Posterior vena cava (tissue), 2 donors: ENCODE results near the gene ZNF526. TPM values are rescaled to one million over a fixed set of nuclear protein-coding genes. Genes with fewer than 3 reads are reported as not detected.

ENCODE experiments used
- DNase-seq: peaks from one replicate; pipeline ENCODE4 v3.0.0-alpha.2; 2020; ENCODE audit warnings: low spot score
- intact Hi-C, 2 donors: fragments of 100-400 bp; cut with DNase I; formaldehyde crosslinking; loops; one replicate each; pipeline versions ENCODE4 v1.14.1 to v1.14.2; 2022 to 2023
- total RNA-seq, 2 donors: library from RNA; stranded (reverse); fragmentation: NEBNext Ultra II Directional; extraction: Animal tissue kit (Norgen Biotek cat#: 25700); gene quantifications; one replicate each; pipeline ENCODE4 v1.2.1, GENCODE V29; 2021
- donor health status: DM: yes; HTN: yes; CAD: no.
- donor health status: DM: yes; HTN: yes; CAD: no.

ZNF526 gene
- total RNA-seq, 2 donors from 2014 or later = 8.2 to 8.7 TPM

DNA sequence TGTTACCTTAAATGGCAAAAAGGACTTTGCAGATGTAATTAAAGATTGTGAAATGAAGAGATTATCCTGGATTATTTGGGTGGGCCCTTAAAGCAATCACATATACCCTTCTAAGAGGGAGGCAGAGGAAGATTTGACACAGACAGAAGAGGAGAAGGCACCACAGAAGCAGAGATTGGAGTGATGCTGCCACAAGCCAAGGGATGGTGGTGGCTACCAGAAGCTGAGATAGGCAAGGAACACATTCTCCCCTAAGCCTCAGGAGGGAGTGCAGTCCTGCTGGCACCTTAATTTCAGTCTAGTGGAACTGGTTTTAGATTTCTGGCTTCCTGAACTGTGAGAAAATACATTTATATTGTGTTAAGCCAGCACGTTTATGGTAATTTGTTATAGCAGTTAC lies 26.8 kb upstream of the ZNF526 start:
- no peak for DNase-seq
- intact Hi-C loops = loop anchor here in 1 of 2 donors (5.0 kb wide), 1 partner anchor 174 kb away; no protein-coding TSS in a partner anchor

- DNase-seq = no peak
- intact Hi-C loops = loop anchor here in 1 of 2 donors (5.0 kb wide), 1 partner anchor 174 kb away; no protein-coding TSS in a partner anchor
Observed at GRCh38 chr19:42193706-42194105, 26.4 kb upstream of the ZNF526 start.

- no peak for DNase-seq
- intact Hi-C loops = no loop called here
Observed at GRCh38 chr19:42196011-42197001, 23.8 kb upstream of the ZNF526 start.

- DNase-seq = no peak
Observed at GRCh38 chr19:42197375-42197817, 22.7 kb upstream of the ZNF526 start.

DNA sequence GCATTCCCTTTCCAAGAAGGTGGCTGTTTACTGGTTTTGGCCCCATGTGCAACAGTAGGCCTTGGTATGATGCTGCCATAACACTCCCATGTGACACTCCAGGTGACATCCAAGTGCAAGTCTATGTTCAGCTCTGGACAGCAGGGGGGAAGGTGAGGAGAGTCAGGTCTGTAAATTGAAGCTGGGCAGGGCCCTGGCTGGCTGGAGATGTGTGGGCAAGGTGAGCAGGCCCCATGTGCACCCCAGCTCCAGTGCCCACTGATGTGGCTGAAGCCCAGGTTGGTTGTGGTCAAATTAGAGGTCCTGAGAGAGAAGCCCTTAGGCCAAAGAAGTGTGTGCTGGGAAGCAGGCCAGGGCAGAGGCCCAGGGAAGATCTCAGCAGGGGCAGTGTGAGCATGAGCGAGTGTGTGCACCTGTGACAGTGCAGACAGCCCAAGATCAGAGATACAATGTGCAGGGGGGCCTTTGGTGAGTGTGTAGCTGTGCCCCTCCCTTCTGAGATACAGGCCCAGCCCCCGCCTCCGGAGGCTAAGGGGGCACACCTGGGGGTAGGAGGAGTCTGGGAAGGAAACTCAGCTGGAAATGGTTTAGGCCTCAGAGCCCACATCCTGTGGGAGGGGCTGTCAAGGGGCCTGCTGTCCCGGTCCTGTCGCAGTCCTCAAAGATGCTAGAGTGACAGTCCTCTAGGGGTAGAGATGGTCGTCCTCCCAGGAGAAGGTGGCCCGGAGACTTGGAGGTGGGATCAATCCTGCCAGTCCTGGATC lies 21.3 kb upstream of the ZNF526 start:
- intact Hi-C loops = no loop called here
- DNase-seq = peak; percentile 70

More at GRCh38 chr19:42197375-42197817, 22.7 kb upstream of the ZNF526 start:
- intact Hi-C loops = no loop called here

- DNase-seq = peak; percentile 85
Observed at GRCh38 chr19:42199440-42200115, 20.5 kb upstream of the ZNF526 start.

DNA sequence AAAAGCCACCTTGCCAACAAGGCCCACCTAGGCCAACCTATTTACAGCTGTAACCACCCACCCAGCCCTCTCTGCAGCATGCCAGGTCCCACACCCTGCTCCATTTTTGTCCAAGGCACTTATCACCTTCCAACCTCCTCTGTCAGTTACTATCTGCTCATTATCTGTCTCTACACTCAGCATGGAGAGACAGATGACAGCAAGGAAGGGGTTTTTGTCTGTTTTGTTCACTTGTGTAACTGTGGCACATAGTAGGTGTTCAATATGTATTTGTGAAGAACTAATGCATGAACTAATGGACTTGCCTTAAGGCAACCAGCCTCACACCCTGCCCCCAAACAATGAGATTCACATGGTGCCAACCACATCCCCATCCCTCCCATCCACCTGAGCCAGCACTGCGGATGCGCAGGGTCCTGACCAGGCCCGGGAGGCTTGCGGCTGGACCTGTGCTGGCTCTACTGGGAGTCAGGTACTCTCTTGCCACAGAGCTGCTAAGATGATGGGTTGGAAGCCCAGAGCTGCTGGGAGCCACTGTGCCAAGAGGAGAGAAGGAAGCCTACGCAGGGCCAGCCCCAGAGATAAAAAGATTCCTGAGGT lies 19.9 kb upstream of the ZNF526 start:
- DNase-seq = peak; percentile 48
- intact Hi-C loops = no loop called here

More at GRCh38 chr19:42199440-42200115, 20.5 kb upstream of the ZNF526 start:
- intact Hi-C loops = no loop called here

- intact Hi-C loops = no loop called here
- peak; percentile 80 for DNase-seq
Observed at GRCh38 chr19:42201489-42202289, 18.4 kb upstream of the ZNF526 start.

DNA sequence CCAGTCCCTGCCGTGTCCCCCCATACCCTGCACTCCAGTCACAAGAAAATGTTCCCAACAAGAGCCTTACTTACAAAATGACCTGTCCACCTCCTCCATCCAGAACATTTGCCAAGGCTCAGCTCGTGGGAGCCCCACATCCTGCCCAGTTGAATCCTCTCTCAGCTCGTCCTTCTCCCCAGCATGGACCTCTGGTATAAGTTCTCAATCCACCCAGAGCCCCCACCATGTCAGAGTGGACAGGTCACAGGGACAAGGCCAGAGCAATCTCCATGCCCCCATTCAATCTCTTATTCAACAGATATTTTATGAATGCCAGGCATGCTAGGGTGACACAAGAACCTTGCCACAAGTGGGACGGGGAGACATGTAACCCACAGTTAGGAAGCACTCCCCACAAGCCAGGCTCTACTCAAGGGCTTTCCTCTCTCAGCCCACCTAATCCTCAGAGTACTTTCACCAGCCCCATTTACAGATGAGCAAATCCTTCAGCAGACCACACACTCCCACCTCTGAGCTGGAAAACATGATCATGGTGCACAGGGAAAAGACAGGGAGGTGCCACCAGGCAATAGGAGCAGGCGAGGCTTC lies 17.7 kb upstream of the ZNF526 start:
- peak; percentile 58 for DNase-seq
- intact Hi-C loops = no loop called here

- DNase-seq = no peak
Observed at GRCh38 chr19:42203700-42204099, 16.4 kb upstream of the ZNF526 start.

GRCh38 chr19:42204664-42205063 lies 15.4 kb upstream of the ZNF526 start:
- no peak for DNase-seq
- intact Hi-C loops = no loop called here

More at GRCh38 chr19:42203700-42204099, 16.4 kb upstream of the ZNF526 start:
- intact Hi-C loops = no loop called here

- intact Hi-C loops = no loop called here
- no peak for DNase-seq
Observed at GRCh38 chr19:42206871-42207755, 13.0 kb upstream of the ZNF526 start.

GRCh38 chr19:42207767-42208271 lies 12.3 kb upstream of the ZNF526 start:
- intact Hi-C loops = no loop called here
- DNase-seq = no peak

DNA sequence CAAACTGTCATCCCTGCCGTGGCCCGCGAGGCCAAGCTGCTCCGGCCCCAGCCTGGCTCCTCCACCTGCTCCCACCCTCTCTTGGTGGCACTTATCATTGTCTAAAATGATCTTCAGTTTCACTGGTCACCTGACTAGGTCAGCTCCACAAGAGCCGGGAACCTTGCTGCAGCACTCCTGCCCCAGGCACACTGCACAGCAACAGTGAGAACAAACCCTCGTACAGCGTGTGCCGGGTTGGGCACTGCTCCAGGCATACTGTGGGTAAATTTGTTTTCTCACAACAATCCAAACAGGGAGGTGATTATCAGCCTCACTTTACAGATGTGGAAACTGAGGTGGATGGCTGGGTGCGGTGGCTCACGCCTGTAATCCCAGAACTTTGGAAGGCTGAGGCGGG lies 11.5 kb upstream of the ZNF526 start:
- no peak for DNase-seq
- intact Hi-C loops = no loop called here

- intact Hi-C loops = no loop called here
- no peak for DNase-seq
Observed at GRCh38 chr19:42212886-42213285, 7.2 kb upstream of the ZNF526 start.

DNA sequence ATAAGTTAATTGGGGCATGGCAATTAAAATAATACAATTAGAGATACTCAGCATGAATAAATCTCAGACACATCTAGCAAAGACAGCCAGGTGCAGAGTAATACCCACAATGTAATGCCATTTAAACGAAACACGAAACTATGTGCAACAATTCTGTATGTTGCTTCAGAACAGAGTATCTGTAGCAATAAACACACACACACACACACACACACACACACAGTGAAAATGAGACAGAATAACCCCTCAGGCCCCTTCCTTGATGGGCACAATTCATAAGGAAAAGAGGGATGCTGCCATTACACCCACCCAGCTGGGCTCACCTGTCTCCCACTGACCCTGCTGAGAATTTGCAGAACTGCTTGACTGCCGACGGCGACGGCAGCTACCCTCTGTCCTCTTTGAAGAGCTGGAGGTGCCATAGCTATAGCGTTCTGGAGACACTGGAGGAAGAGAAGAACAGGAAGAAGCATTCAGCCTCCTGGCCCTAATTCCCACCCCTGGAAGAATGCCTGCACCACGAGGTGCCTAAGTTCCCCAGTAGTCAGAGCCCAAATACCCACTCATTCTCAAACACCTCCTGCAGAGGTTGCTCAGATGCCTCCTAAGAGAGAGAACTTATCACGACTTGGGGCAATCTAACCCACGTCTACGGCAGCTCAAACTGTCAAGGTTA lies 5.2 kb upstream of the ZNF526 start:
- intact Hi-C loops = no loop called here
- DNase-seq = no peak
